HUES48 (cell line): Measurements from ENCODE around the gene FBXO24.

ENCODE experiments used
- H3K27ac ChIP-seq: one replicate; pipeline ENCODE4 v1.7.0; 2013; ENCODE audit warnings: low read depth, low read length, inconsistent platforms
- H3K27me3 ChIP-seq: 2 replicates; pipeline ENCODE4 v1.6.1; 2013; ENCODE audit warnings: mild to moderate bottlenecking, low read length; ENCODE audit not compliant: control insufficient read depth, insufficient read depth
- H3K36me3 ChIP-seq: 2 replicates; pipeline ENCODE4 v1.6.1; 2013; ENCODE audit warnings: low read length; ENCODE audit not compliant: control insufficient read depth, insufficient read depth
- H3K4me1 ChIP-seq: 2 replicates; pipeline ENCODE4 v1.6.1; 2013; ENCODE audit warnings: mild to moderate bottlenecking, low read length; ENCODE audit not compliant: control insufficient read depth, insufficient read depth
- H3K4me3 ChIP-seq: 2 replicates; pipeline ENCODE4 v1.5.1; 2013; ENCODE audit warnings: mild to moderate bottlenecking, low read depth, low read length
- H3K9ac ChIP-seq: 2 replicates; pipeline ENCODE4 v1.6.1; 2013; ENCODE audit warnings: mild to moderate bottlenecking, low read depth, low read length, moderate library complexity
- H3K9me3 ChIP-seq: 2 replicates; pipeline ENCODE4 v1.6.1; 2013; ENCODE audit warnings: low read length; ENCODE audit not compliant: control insufficient read depth, insufficient read depth

FBXO24 gene

DNA sequence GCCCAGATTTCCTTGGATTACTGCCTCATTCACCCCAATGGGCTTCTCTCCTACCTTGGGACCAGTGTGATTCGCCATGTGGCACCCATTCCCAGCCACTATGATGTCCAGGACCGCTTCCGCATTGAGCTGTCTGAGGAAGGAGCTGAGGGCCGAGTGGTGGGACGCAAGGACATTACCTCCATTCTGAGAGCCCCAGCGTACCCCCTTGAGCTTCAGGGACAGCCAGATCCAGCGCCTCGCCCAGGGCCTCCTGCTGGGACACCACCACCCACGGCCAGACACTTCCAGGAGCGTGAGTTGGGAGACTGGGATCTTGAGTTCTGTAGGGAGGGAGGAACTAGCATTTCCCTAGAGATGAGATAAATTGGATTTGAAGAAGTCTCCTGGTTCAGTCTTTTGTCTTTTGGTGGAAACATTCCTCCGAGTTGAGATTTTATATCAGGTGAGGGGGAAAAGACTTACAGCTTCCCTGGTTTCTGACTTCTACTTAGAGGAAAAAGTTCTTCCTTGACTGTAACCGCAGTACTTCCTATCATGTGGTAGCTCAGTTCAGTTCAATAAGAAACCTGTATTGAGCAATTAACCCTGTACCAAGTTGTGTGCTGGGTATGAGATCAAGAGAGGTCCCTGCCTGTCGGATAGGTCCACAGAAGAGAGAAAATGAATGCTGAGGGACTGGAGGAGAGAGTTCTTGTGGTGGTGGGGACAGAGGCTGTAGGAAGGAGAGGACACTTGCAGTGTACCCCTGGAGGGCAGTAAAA lies 27.5 kb downstream of the FBXO24 start:
- no peaks in the 10 kb centered on the region for H3K9me3 ChIP-seq
- H3K4me3 ChIP-seq = no peak overlapping the region
- H3K9ac ChIP-seq = no peak overlapping the region

DNA sequence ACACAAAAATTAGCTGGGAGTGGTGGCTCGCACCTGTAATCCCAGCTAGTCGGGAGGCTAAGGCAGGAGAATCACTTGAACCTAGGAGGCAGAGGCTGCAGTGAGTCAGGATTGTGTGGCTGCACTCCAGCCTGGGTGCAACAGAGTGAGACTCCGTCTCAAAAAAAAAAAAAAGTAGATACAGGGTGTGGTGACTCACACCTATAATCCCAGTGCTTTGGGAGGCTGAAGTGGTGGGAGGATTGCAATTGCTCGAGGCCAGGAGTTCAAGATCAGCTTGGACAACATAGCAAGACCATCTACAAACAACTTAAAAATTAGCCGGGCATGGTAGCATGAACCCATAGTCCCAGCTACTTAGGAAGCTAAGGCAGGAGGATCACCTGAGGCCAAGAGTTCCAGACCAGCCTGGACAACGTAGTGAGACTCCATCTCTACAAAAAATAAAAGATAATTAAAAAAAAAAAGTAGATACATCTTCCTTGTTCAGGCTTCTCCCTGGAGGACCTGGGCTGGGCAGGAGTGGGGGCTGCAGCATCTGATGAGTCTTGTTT lies 28.3 kb downstream of the FBXO24 start:
- H3K9me3 ChIP-seq = no peaks in the 10 kb centered on the region

More for the DNA sequence above, 27.5 kb downstream of the FBXO24 start:
- Histone ChIP-seq H3K27ac (no peak overlapping the region), H3K36me3 (no peaks in the 10 kb centered on the region), H3K27me3 (no peaks in the 10 kb centered on the region), H3K4me1 (peaks cover 3% of the 10 kb centered on the region; the same call in 1 of the 2 replicates)

GRCh38 chr7:100620239-100620638 lies 34.1 kb downstream of the FBXO24 start:
- Histone ChIP-seq H3K36me3 (no peaks in the 10 kb centered on the region), H3K4me3 (no peak overlapping the region), H3K27me3 (no peaks in the 10 kb centered on the region), H3K27ac (no peak overlapping the region), H3K9ac (no peak overlapping the region), H3K9me3 (no peaks in the 10 kb centered on the region), H3K4me1 (no peaks in the 10 kb centered on the region)

More for the DNA sequence above, 28.3 kb downstream of the FBXO24 start:
- peaks cover 3% of the 10 kb centered on the region; the same call in 1 of the 2 replicates for H3K4me1 ChIP-seq
- H3K9ac ChIP-seq = no peak overlapping the region
- no peak overlapping the region for H3K27ac ChIP-seq
- H3K36me3 ChIP-seq = no peaks in the 10 kb centered on the region
- no peaks in the 10 kb centered on the region for H3K27me3 ChIP-seq
- no peak overlapping the region for H3K4me3 ChIP-seq

DNA sequence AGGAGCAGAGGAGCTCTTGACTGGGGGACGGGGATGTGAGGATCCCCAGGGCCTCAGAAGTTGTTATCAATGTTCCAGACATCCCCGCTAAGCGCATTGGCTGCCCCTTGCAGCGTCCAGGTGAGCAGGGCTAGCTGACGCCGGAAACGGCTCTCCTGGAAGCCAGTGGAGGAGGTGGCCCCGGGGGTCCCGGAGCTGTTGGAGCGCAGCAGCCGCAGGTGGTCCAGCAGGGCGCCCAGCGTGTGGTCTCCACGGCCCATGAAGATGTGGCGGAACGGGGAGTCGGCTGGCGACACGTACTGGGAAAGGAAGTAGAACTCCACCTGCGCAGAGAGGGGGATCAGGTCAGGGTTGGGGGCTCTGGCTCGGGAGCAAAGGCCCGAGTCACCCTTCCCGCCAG lies 34.7 kb downstream of the FBXO24 start:
- Histone ChIP-seq H3K4me1 (no peaks in the 10 kb centered on the region), H3K27ac (no peak overlapping the region), H3K9me3 (no peaks in the 10 kb centered on the region), H3K9ac (no peak overlapping the region), H3K4me3 (no peak overlapping the region), H3K27me3 (peaks cover 2% of the 10 kb centered on the region), H3K36me3 (no peaks in the 10 kb centered on the region)

GRCh38 chr7:100621554-100621953 lies 35.4 kb downstream of the FBXO24 start:
- Histone ChIP-seq H3K4me3 (no peak overlapping the region), H3K4me1 (no peaks in the 10 kb centered on the region), H3K27ac (no peak overlapping the region), H3K36me3 (no peaks in the 10 kb centered on the region), H3K9me3 (no peaks in the 10 kb centered on the region), H3K9ac (no peak overlapping the region), H3K27me3 (peaks cover 5% of the 10 kb centered on the region)

DNA sequence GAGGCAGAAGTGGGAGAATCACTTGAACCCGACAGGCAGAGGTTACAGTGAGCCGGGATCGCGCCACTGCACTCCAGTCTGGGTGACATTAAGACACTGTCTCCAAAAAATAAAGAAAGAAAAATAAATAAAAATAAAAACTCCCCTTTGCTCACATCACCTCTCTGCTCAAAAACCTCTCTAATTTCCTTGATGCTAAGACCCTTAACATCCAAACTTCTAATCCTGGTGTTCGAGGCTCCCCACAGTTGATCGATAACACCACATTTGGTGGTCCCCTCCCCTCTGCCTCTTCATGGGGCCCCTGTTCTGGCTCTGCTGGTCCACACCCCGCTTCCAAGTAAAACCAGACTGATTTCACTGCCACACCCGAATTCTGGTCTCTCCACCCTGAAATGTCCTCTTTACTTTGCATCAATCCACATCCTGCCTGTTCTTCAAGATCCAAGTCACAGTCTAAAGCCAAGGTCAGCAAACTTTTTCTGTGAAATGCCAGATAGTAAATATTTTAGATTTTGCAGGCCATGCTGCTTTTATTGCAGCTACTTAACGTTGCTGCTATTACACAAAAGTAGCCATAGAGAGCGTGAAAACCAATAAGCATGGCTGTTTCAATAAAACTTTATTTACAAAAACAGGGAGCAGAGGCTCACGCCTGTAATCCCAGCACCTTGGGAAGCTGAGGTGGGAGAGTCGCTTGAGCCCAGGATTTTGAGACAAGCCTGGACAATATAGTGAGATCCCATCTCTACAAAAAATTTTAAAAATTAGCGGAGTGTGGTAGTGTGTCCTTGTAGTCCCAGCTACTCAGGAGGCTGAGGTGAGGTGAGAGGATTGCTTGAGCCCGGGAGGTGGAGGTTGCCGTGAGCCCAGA lies 38.1 kb downstream of the FBXO24 start:
- Histone ChIP-seq H3K27ac (no peak overlapping the region), H3K9ac (no peak overlapping the region), H3K4me3 (no peak overlapping the region), H3K4me1 (peaks cover 3% of the 10 kb centered on the region; the same call in 1 of the 2 replicates), H3K27me3 (peaks cover 5% of the 10 kb centered on the region), H3K36me3 (no peaks in the 10 kb centered on the region), H3K9me3 (no peaks in the 10 kb centered on the region)

GRCh38 chr7:100626055-100626454 lies 39.9 kb downstream of the FBXO24 start:
- peak overlapping the region; percentile 56 for H3K4me3 ChIP-seq
- H3K9me3 ChIP-seq = no peaks in the 10 kb centered on the region
- H3K9ac ChIP-seq = no peak overlapping the region
- H3K4me1 ChIP-seq = peaks cover 3% of the 10 kb centered on the region; the same call in 1 of the 2 replicates
- no peaks in the 10 kb centered on the region for H3K36me3 ChIP-seq
- no peak overlapping the region for H3K27ac ChIP-seq
- peaks cover 5% of the 10 kb centered on the region for H3K27me3 ChIP-seq

GRCh38 chr7:100626530-100627237 lies 40.6 kb downstream of the FBXO24 start:
- peaks cover 3% of the 10 kb centered on the region; the same call in 1 of the 2 replicates for H3K4me1 ChIP-seq
- H3K4me3 ChIP-seq = peak overlapping the region; percentile 56
- H3K27me3 ChIP-seq = peaks cover 5% of the 10 kb centered on the region
- no peaks in the 10 kb centered on the region for H3K36me3 ChIP-seq
- no peak overlapping the region for H3K27ac ChIP-seq
- no peak overlapping the region for H3K9ac ChIP-seq
- H3K9me3 ChIP-seq = no peaks in the 10 kb centered on the region

GRCh38 chr7:100627238-100627549 lies 41.1 kb downstream of the FBXO24 start:
- Histone ChIP-seq H3K36me3 (no peaks in the 10 kb centered on the region), H3K9me3 (no peaks in the 10 kb centered on the region), H3K4me3 (peak overlapping the region; percentile 56; the same call in 1 of the 2 replicates), H3K9ac (no peak overlapping the region), H3K27me3 (peaks cover 9% of the 10 kb centered on the region), H3K4me1 (peaks cover 3% of the 10 kb centered on the region; the same call in 1 of the 2 replicates), H3K27ac (no peak overlapping the region)

DNA sequence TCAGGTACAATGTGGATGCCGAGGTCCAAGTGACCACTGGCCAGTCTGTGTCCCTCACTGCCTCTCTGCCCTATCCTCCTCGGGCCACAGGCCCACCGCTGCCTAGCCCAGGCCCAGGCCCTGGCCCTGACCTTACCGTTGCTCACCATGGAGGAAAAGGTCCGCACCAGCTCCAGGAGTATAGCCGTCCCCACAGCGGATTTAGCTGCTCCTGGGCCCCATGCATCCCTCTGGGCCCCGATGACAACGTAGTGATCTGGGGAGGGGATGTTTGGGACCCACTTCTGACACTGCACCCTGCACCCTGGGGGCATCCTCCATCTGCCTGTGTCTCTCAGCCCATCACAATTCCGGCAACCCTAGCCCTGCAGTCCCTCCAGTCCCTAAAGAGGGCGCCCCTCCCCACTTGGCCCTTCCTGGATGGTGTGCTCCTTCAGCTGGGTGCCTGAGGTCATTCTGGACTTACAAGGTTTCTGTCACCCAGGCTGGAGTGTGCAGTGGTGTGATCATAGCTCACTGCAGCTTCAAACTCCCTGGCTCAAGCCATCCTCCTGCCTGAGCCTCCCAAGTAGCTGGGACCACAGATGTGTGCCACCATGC lies 43.1 kb downstream of the FBXO24 start:
- Histone ChIP-seq H3K36me3 (no peaks in the 10 kb centered on the region), H3K27ac (no peak overlapping the region), H3K9me3 (no peaks in the 10 kb centered on the region), H3K9ac (no peak overlapping the region), H3K4me3 (no peak overlapping the region), H3K4me1 (peaks cover 3% of the 10 kb centered on the region; the same call in 1 of the 2 replicates), H3K27me3 (peaks cover 20% of the 10 kb centered on the region)
